GM12878 (cell line): ENCODE measurements around the gene PLA2G10. TPM values are rescaled to one million over a fixed set of nuclear protein-coding genes. Genes with fewer than 3 reads are reported as not detected.
"Not testable (repeated sequence)": the region's sequence is repeated elsewhere in the genome, so short reads cannot be mapped to it uniquely, and the experiment has no call there.

Experiments
- ATAC-seq: fragments of 200-7000 bp; cut with Tn5 transposase; 3 replicates; pipeline ENCODE4 v1.9.1; 2020; ENCODE audit warnings: mild to moderate bottlenecking, moderate library complexity
- BruUV-seq: library from RNA; stranded (reverse); fragments of 400-500 nt; replicated peaks from 2 replicates; lab custom pipeline; 2021; lab: Mats Ljungman, UMichigan
- CTCF ChIA-PET: fragments of 300-600 bp; sonication (Branson Sonifier 250); formaldehyde crosslinking; extraction: SDS; loops from one replicate; lab custom pipeline; 2021; ENCODE audit warnings: inconsistent platforms; lab: Yijun Ruan, JAX
- POLR2A ChIA-PET: fragments of 350-600 bp; formaldehyde crosslinking; extraction: SDS; loops from one replicate; lab custom pipeline; 2021; ENCODE audit warnings: inconsistent platforms; lab: Charles Lee
- RAD21 ChIA-PET: fragments of 300-600 bp; sonication (Branson Sonifier 250); formaldehyde crosslinking; loops from one replicate; lab custom pipeline; 2023; ENCODE audit warnings: antibody characterized with exemption; ENCODE audit not compliant: unreplicated experiment; lab: Charles Lee
- SMC1A ChIA-PET: fragments of 300-600 bp; sonication (Branson Sonifier 250); formaldehyde crosslinking; loops from one replicate; lab custom pipeline; 2023; ENCODE audit not compliant: unreplicated experiment, uncharacterized antibody; lab: Charles Lee
- DNase-seq: peaks from one replicate; pipeline ENCODE4 v3.0.0-alpha.2; 2011; ENCODE audit warnings: low read depth, low spot score
- FAIRE-seq: peaks from 3 replicates; lab custom pipeline; 2011; peaks lifted over from hg19 to GRCh38; lab: Jason Lieb, UNC
- H2AFZ ChIP-seq: 2 replicates; pipeline ENCODE4 v1.6.0; 2011; ENCODE audit warnings: low read depth, low read length, control low read depth; ENCODE audit not compliant: control insufficient read depth
- H3K27ac ChIP-seq: 2 replicates; pipeline ENCODE4 v1.5.1; 2011; ENCODE audit warnings: control low read depth; ENCODE audit not compliant: control insufficient read depth, insufficient read depth
- H3K27me3 ChIP-seq, 2 experiments: replicated peaks in 1 of 2; 2 replicates each; pipeline versions ENCODE4 v1.6.0 to v1.6.1; 2011; ENCODE audit warnings: low read length in 1 of 2; ENCODE audit not compliant: control insufficient read depth in 2 of 2, insufficient read depth in 2 of 2
- H3K36me3 ChIP-seq, 2 experiments: 2 replicates each; pipeline ENCODE4 v1.5.1; 2011; ENCODE audit warnings: low read length in 1 of 2; ENCODE audit not compliant: control insufficient read depth in 2 of 2, insufficient read depth in 2 of 2
- H3K4me1 ChIP-seq: 2 replicates; pipeline ENCODE4 v1.6.1; 2011; ENCODE audit warnings: mild to moderate bottlenecking, low read length, moderate library complexity, mixed read lengths; ENCODE audit not compliant: control insufficient read depth, insufficient read depth
- H3K4me2 ChIP-seq: 2 replicates; pipeline ENCODE4 v1.6.0; 2011; ENCODE audit warnings: control low read depth; ENCODE audit not compliant: control insufficient read depth, insufficient read depth
- H3K4me3 ChIP-seq: fragments of 200-600 bp; sonication (generic); 2 replicates; pipeline ENCODE4 v1.5.1; 2016
- H3K79me2 ChIP-seq: 2 replicates; pipeline ENCODE4 v1.6.0; 2011; ENCODE audit warnings: low read length; ENCODE audit not compliant: control insufficient read depth, insufficient read depth
- H3K9ac ChIP-seq: 2 replicates; pipeline ENCODE4 v1.8.0; 2011; ENCODE audit warnings: low read length, control low read depth, mixed read lengths; ENCODE audit not compliant: control insufficient read depth, insufficient read depth
- H3K9me3 ChIP-seq: replicated peaks from 3 replicates; pipeline ENCODE4 v1.5.1; 2011; ENCODE audit warnings: mild to moderate bottlenecking, low read length; ENCODE audit not compliant: control insufficient read depth, insufficient read depth
- H4K20me1 ChIP-seq: 2 replicates; pipeline ENCODE4 v1.6.0; 2011; ENCODE audit not compliant: control insufficient read depth, insufficient read depth
- WGBS: methylation state at CpG from one replicate; pipeline ENCODE4 v1.1.6; 2016; ENCODE audit warnings: low lambda C conversion rate; ENCODE audit not compliant: insufficient replicate concordance, insufficient coverage; ENCODE audit errors: missing lambda C conversion rate; 5-methylcytosine and 5-hydroxymethylcytosine counted together
- in situ Hi-C: fragments of 300-500 bp; cut with MboI; formaldehyde crosslinking; loops from 9 replicates; pipeline ENCODE4 v1.14.3; 2018; ENCODE audit warnings: mixed read lengths
- intact Hi-C: fragments of 100-400 bp; cut with micrococcal nuclease; formaldehyde crosslinking; loops from one replicate; pipeline ENCODE4 v1.14.2; 2022; ENCODE audit not compliant: unreplicated experiment
- polyA plus RNA-seq, 11 experiments: library from polyadenylated mRNA; depleted of rRNA in 4 of 11; unstranded in 6 of 11; stranded (reverse) in 5 of 11; fragments of >200 nt; fragmentation: Nextera tagmentation in 4 of 11; fragmentation: Illumina TruSeq in 1 of 11; extraction: Ambion mirVana in 4 of 11; extraction: Trizol in 1 of 11; gene quantifications; 1 replicate in 1 of 11; 2 replicates in 10 of 11; pipeline versions ENCODE4 v1.2.1 to v1.2.3, GENCODE V29; 2011 to 2016; ENCODE audit warnings: inconsistent platforms in 2 of 11, missing spikeins in 2 of 11, low read depth in 1 of 11
- total RNA-seq, 4 experiments: library from RNA; depleted of rRNA in 3 of 4; stranded (reverse); fragments of >200 nt in 3 of 4; fragmentation: Illumina TruSeq in 1 of 4; extraction: Trizol in 1 of 4; gene quantifications; 2 replicates each; pipeline versions ENCODE4 v1.2.1 to v1.2.3, GENCODE V29; 2013 to 2021

Gene PLA2G10
- total and polyA plus RNA-seq, 10 of the 15 experiments (the other 5 are each of a cell fraction or from before 2014, with no cell fraction given) = not detected

DNA sequence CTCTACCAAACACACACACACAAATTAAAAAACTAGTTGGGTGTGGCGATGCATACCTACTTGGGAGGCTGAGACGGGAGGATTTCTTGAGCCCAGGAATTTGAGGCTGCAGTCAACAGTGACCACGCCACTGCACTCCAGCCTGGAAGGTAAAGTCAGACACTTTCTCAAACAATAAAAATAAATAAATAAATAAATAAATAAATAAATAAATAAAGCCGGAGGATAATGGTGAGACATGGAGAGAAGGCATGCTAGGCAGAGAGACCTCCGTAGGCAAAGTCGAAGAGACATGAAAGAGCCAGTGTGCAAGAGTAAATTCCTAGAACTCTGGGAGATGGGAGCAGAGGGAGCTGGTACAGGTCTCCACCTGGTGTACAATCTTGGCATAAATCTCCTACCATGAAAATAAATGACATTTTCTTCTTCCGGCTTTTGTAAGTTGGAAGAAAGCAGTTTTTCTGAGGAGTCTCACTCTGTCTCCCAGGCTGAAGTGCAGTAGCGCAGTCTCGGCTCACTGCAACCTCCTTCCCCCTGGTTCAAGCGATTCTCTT, 46.8 kb upstream of the PLA2G10 start:
- CTCF ChIA-PET, H3K9ac ChIP-seq, FAIRE-seq, H3K4me3 ChIP-seq, POLR2A ChIA-PET, H4K20me1 ChIP-seq, H3K27ac ChIP-seq, BruUV-seq, H3K27me3 ChIP-seq, DNase-seq, SMC1A ChIA-PET, H2AFZ ChIP-seq, H3K9me3 ChIP-seq, H3K79me2 ChIP-seq, H3K4me1 ChIP-seq, in situ Hi-C loops, intact Hi-C loops, H3K36me3 ChIP-seq, ATAC-seq, H3K4me2 ChIP-seq, RAD21 ChIA-PET: not testable (repeated sequence)
- 63% methylated on average over 2 of the region's 10 CpGs for WGBS

DNA sequence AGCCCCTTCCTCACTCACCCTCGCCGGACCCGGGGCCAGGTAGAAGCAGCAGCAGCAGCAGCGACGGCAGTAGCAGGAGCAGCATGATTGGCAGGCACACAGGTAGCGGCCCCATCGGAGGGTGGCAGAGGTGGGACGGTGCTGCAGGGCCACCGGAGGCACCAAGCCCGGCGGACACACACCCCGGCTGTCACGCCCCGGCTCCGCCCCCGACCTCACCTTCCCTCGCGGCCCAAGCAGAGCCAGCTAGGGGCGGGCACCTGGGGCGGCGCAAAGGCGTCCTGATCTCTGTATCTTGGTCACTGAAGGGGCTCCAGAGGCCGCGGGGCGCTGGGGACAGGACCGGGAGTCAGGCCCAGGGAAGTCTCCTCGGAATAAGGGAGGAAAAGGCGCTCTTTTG, 39.1 kb upstream of the PLA2G10 start:
- DNase-seq, H3K79me2 ChIP-seq, ATAC-seq, H4K20me1 ChIP-seq, H2AFZ ChIP-seq, intact Hi-C loops, BruUV-seq, H3K9me3 ChIP-seq, H3K4me2 ChIP-seq, CTCF ChIA-PET, RAD21 ChIA-PET, H3K27me3 ChIP-seq, in situ Hi-C loops, FAIRE-seq, H3K4me3 ChIP-seq, H3K27ac ChIP-seq, SMC1A ChIA-PET, POLR2A ChIA-PET, H3K36me3 ChIP-seq, H3K9ac ChIP-seq, H3K4me1 ChIP-seq: not testable (repeated sequence)
- no CpG with 5 or more reads among the region's 28 CpGs for WGBS

DNA sequence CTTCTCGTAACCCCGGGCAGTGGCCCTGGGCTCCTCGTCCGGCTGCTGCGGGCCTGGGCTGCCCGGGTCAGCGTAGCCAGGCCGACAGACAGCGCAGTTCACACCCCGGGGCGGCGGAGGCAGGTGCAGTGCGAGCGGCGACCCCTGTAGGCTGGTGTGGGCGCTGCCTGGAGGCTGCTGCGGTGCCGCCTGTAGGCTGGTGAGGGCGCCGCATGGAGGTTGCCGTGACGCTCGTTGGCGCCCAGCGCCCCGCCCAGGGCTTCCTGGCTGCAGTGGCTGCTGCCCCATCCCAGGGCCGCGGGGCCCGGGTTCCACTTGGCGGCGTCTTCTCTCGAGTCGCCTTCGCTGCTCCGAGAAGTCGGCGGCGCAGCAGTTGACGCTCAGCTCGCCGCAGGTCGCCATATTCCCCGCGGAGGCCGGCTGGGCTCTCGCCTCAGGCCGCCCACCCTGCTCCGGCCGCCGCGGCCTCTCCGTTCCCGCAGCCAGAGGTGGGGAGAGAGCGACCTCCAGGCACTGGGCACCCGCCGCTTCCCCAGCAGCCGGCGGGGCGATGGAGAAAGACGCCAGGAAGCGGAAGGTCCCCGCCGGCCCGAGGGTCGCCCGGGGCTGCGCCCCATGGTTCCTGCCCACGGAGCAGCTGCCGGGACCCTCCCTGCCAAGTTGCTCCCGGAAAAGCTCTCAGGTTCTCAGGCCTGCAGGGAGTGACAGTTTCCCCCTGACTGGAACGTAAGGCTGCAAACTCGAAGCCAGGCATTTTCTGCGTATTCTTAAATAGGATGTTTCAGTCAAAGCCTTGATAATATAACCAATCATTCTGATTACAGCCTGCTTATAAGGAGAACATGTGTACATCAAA, 9.3 kb upstream of the PLA2G10 start, which contains the start of gene NPIPA3:
TSS of gene NPIPA3 (plus strand) at position 256 of the 856 bp plus-strand sequence. CDS start 5,533 bp downstream, outside the sequence.
- H4K20me1 ChIP-seq, CTCF ChIA-PET, H2AFZ ChIP-seq, DNase-seq, H3K4me1 ChIP-seq, H3K9ac ChIP-seq, H3K4me3 ChIP-seq, H3K9me3 ChIP-seq, H3K27me3 ChIP-seq, intact Hi-C loops, H3K4me2 ChIP-seq, SMC1A ChIA-PET, H3K36me3 ChIP-seq, RAD21 ChIA-PET, H3K79me2 ChIP-seq, POLR2A ChIA-PET, BruUV-seq, H3K27ac ChIP-seq, in situ Hi-C loops: not testable (repeated sequence)
- no CpG with 5 or more reads among the region's 73 CpGs for WGBS
- ATAC-seq (peak; percentile 99), FAIRE-seq (peak; percentile 95)

DNA sequence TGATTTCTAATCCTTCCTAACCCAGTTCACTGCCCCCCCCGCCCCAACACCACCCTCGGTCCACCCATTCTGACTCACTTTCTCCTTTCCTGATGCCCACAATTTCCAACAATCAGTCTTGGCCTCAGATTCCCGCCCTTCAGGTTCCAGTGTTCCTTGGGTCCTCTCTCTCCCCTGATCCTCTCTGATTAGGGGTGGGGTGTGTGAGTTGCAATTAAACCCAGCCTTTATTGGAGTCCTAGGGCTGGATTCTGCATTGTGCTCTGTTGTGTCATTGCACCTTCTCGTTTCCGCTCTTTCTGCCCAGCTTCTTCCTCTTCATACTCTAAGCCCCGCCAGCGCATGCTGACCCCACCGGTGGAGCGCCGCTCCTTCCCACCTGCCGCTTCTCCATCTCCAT, 8.6 kb upstream of the PLA2G10 start:
- ATAC-seq, H3K36me3 ChIP-seq, intact Hi-C loops, H3K27ac ChIP-seq, H3K4me1 ChIP-seq, H3K9me3 ChIP-seq, H3K9ac ChIP-seq, H3K4me2 ChIP-seq, H2AFZ ChIP-seq, FAIRE-seq, CTCF ChIA-PET, SMC1A ChIA-PET, BruUV-seq, H4K20me1 ChIP-seq, DNase-seq, RAD21 ChIA-PET, POLR2A ChIA-PET, H3K4me3 ChIP-seq, in situ Hi-C loops, H3K27me3 ChIP-seq, H3K79me2 ChIP-seq: not testable (repeated sequence)
- WGBS = no CpG with 5 or more reads among the region's 11 CpGs
